ACHN (cell line): ENCODE data around the gene ZZZ3.
"Not testable (repeated sequence)": the region's sequence is repeated elsewhere in the genome, so short reads cannot be mapped to it uniquely, and the experiment has no call there.

ENCODE experiments used
- DNase-seq: peaks from one replicate; pipeline ENCODE4 v3.0.0-alpha.2; 2015
- in situ Hi-C: cut with HindIII; loops from 2 replicates; pipeline ENCODE4 v1.10.0; 2017; ENCODE audit warnings: low sequenced_read_pairs, low pct_ligation_motif_present, low pct_unique_long_range_greater_than_20kb

The ZZZ3 gene

GRCh38 chr1:77682460-77683159, at the start of gene ZZZ3:
ZZZ3 (minus strand) TSS chr1:77682658; CDS start chr1:77633354, 49,304 bp downstream.
- DNase-seq = peak; percentile 93
- in situ Hi-C loops = no loop called here

- DNase-seq = no peak
- in situ Hi-C loops = no loop called here
These were observed 49.6 kb upstream of the ZZZ3 start for GRCh38 chr1:77732090-77732489.

- no peak for DNase-seq
- in situ Hi-C loops = no loop called here
These were observed 43.2 kb upstream of the ZZZ3 start for GRCh38 chr1:77725706-77726105.

GRCh38 chr1:77718181-77718580, 35.7 kb upstream of the ZZZ3 start:
- in situ Hi-C loops = no loop called here
- no peak for DNase-seq

GRCh38 chr1:77716065-77716464, 33.6 kb upstream of the ZZZ3 start:
- DNase-seq = no peak
- in situ Hi-C loops = no loop called here

GRCh38 chr1:77709727-77710126, 27.3 kb upstream of the ZZZ3 start:
- in situ Hi-C loops = no loop called here

GRCh38 chr1:77706321-77706720, 23.9 kb upstream of the ZZZ3 start:
- in situ Hi-C loops = no loop called here

More at GRCh38 chr1:77709727-77710126, 27.3 kb upstream of the ZZZ3 start:
- DNase-seq = no peak

GRCh38 chr1:77704736-77705135, 22.3 kb upstream of the ZZZ3 start:
- in situ Hi-C loops = no loop called here
- no peak for DNase-seq

More at GRCh38 chr1:77706321-77706720, 23.9 kb upstream of the ZZZ3 start:
- no peak for DNase-seq

- in situ Hi-C loops, DNase-seq: not testable (repeated sequence)
These were observed 17.2 kb upstream of the ZZZ3 start for GRCh38 chr1:77699673-77700072.

- DNase-seq = no peak
- in situ Hi-C loops = no loop called here
These were observed 15.0 kb upstream of the ZZZ3 start for GRCh38 chr1:77697441-77697840.

- in situ Hi-C loops = no loop called here
- DNase-seq = no peak
These were observed 6.5 kb upstream of the ZZZ3 start for GRCh38 chr1:77688939-77689338.

GRCh38 chr1:77687519-77687906, 5.1 kb upstream of the ZZZ3 start:
- in situ Hi-C loops = no loop called here
- no peak for DNase-seq

- in situ Hi-C loops = no loop called here
- DNase-seq = no peak
These were observed 4.5 kb upstream of the ZZZ3 start for GRCh38 chr1:77686796-77687518.

- in situ Hi-C loops = no loop called here
- peak; percentile 90 for DNase-seq
These were observed 996 bp upstream of the ZZZ3 start for GRCh38 chr1:77683160-77684148.

- in situ Hi-C loops = no loop called here
- no peak for DNase-seq
These were observed 2.3 kb downstream of the ZZZ3 start for GRCh38 chr1:77680173-77680572.

GRCh38 chr1:77678660-77679610, 3.5 kb downstream of the ZZZ3 start:
- DNase-seq = no peak
- in situ Hi-C loops = no loop called here

- in situ Hi-C loops, DNase-seq: not testable (repeated sequence)
These were observed 7.7 kb downstream of the ZZZ3 start for GRCh38 chr1:77674807-77675206.
